Measurements from ENCODE around the gene RALGPS1. TPM values are rescaled to one million over a fixed set of nuclear protein-coding genes. Genes with fewer than 3 reads are reported as not detected.

RALGPS1 gene
- total RNA-seq, 2 donors from 2014 or later: 15.3 to 79.4 TPM

- no peaks in the 10 kb centered on the region for H3K27me3 ChIP-seq
- H3K9me3 ChIP-seq: no peaks in the 10 kb centered on the region
- TF ChIP-seq CTCF (IDR thresholded peaks at IDR 0.05) (no peak), POLR2A (IDR thresholded peaks at IDR 0.05) (no peak)
- peak overlapping the region in 1 of 2 donors; percentile 46 for H3K4me3 ChIP-seq
- H3K27ac ChIP-seq: peak overlapping the region in 3 of 4 donors; percentile 72 to 83 (median 80)
- H3K36me3 ChIP-seq (replicated peaks in 1 of 2; ENCODE audit: insufficient read depth in 1 of 2, low read depth in 2 of 2): no peaks in the 10 kb centered on the region
- intact Hi-C loops (cut with DNase I): no loop called here
- peaks cover 6% of the 10 kb centered on the region for H3K4me1 ChIP-seq
- ATAC-seq (no peak), DNase-seq (peak in 3 of 4 donors; percentile 8 to 21 (median 19))
- WGBS, 2 donors: 20 to 36% methylated on average over 8 of the region's 8 CpGs
Observed at GRCh38 chr9:127245637-127246164, 331.1 kb downstream of the RALGPS1 start.

GRCh38 chr9:127248241-127248640 lies 333.7 kb downstream of the RALGPS1 start:
- ATAC-seq: no peak
- Histone ChIP-seq H3K9me3 (no peaks in the 10 kb centered on the region), H3K4me3 (no peak overlapping the region), H3K27ac (no peak overlapping the region), H3K36me3 (replicated peaks in 1 of 2; ENCODE audit: insufficient read depth in 1 of 2, low read depth in 2 of 2) (no peaks in the 10 kb centered on the region), H3K4me1 (peaks cover 6% of the 10 kb centered on the region), H3K27me3 (no peaks in the 10 kb centered on the region)
- WGBS, 2 donors: 85 to 87% methylated on average over 3 of the region's 3 CpGs
- DNase-seq: no peak
- intact Hi-C loops (cut with DNase I): no loop called here
- TF ChIP-seq POLR2A (IDR thresholded peaks at IDR 0.05): no peak
- no peak for TF ChIP-seq CTCF (IDR thresholded peaks at IDR 0.05)

GRCh38 chr9:127249877-127250276 lies 335.3 kb downstream of the RALGPS1 start:
- intact Hi-C loops (cut with DNase I): no loop called here
- no peak overlapping the region for H3K27ac ChIP-seq
- H3K36me3 ChIP-seq (replicated peaks in 1 of 2; ENCODE audit: insufficient read depth in 1 of 2, low read depth in 2 of 2): no peaks in the 10 kb centered on the region
- DNase-seq: no peak
- no peak for ATAC-seq
- H3K4me3 ChIP-seq: no peak overlapping the region
- no peak for TF ChIP-seq POLR2A (IDR thresholded peaks at IDR 0.05)
- no peaks in the 10 kb centered on the region for H3K9me3 ChIP-seq
- peaks cover 6% of the 10 kb centered on the region for H3K4me1 ChIP-seq
- H3K27me3 ChIP-seq: no peaks in the 10 kb centered on the region
- whole genome bisulfite sequencing, 2 donors: 82 to 86% methylated on average over 5 of the region's 5 CpGs

- 58 to 76% methylated on average over 3 of the region's 3 CpGs for WGBS, 2 donors
- no peaks in the 10 kb centered on the region for H3K27me3 ChIP-seq
- ATAC-seq (no peak), DNase-seq (no peak)
- intact Hi-C loops (cut with DNase I): no loop called here
- H3K27ac ChIP-seq: no peak overlapping the region
- no peaks in the 10 kb centered on the region for H3K4me1 ChIP-seq
- no peaks in the 10 kb centered on the region for H3K9me3 ChIP-seq
- H3K4me3 ChIP-seq: no peak overlapping the region
- TF ChIP-seq CTCF (IDR thresholded peaks at IDR 0.05) (no peak), POLR2A (IDR thresholded peaks at IDR 0.05) (no peak)
- H3K36me3 ChIP-seq (replicated peaks in 1 of 2; ENCODE audit: insufficient read depth in 1 of 2, low read depth in 2 of 2): no peaks in the 10 kb centered on the region
Observed at GRCh38 chr9:127250896-127251391, 336.4 kb downstream of the RALGPS1 start.

GRCh38 chr9:127252410-127253318 lies 338.1 kb downstream of the RALGPS1 start:
- H3K27ac ChIP-seq: no peak overlapping the region
- H3K36me3 ChIP-seq (replicated peaks in 1 of 2; ENCODE audit: insufficient read depth in 1 of 2, low read depth in 2 of 2): no peaks in the 10 kb centered on the region
- H3K27me3 ChIP-seq: no peaks in the 10 kb centered on the region
- WGBS, 2 donors: 89 to 92% methylated on average over 4 of the region's 4 CpGs
- H3K9me3 ChIP-seq: no peaks in the 10 kb centered on the region
- H3K4me3 ChIP-seq: no peak overlapping the region
- intact Hi-C loops (cut with DNase I): no loop called here
- no peaks in the 10 kb centered on the region for H3K4me1 ChIP-seq
- DNase-seq: no peak
- ATAC-seq: no peak
- no peak for TF ChIP-seq POLR2A (IDR thresholded peaks at IDR 0.05)
- TF ChIP-seq CTCF (IDR thresholded peaks at IDR 0.05): no peak
